HG03342 (cell line): ENCODE results near the gene FKBP6.
"Not testable (repeated sequence)": the region's sequence is repeated elsewhere in the genome, so short reads cannot be mapped to it uniquely, and the experiment has no call there.

Source experiments
- ATAC-seq: cut with Tn5 transposase; IDR thresholded peaks from one replicate; pipeline ENCODE4 v1.9.1; 2021; ENCODE audit warnings: mild to moderate bottlenecking, moderate library complexity; ENCODE audit not compliant: unreplicated experiment

The FKBP6 gene

DNA sequence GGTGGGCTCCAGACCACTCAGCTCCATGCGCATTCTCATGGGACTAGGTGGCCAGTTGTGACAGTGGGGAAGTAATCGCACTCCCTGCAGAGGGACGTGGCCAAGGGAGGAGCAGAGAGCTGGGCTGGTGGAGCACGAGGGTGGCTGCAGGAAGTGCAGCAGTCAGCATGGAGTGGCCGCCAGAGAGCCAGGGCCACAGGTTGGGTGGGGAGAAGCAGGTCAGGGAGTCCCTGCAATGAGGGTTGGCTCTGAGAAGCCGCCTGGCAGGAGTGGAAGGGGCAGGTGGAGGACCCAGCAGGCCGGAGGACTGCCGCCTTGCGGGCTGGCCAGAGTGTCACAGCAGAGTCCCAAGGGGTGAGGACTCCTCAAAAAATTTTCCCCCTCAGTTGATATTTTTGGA, 26.2 kb downstream of the FKBP6 start:
- ATAC-seq, result no peak

DNA sequence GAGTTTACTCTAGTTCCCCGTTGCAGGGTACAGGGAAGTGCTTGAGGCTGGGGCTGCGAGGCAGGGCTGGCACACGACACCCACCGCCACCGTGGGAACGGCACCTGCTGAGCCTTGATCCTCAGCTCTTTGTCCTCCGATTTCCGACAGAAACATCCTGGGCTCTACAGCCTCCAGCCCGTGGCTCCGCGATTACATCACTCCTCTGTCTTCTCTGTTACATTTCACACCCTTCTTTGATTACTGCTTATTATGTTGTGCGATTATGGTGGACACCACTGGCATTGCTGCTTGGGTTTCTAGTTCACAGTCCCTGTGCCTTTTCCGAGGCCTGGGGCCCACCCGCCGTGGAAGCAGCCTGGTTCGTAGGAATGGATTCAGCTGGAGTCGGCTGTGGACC, 26.9 kb downstream of the FKBP6 start:
- ATAC-seq, result no peak

DNA sequence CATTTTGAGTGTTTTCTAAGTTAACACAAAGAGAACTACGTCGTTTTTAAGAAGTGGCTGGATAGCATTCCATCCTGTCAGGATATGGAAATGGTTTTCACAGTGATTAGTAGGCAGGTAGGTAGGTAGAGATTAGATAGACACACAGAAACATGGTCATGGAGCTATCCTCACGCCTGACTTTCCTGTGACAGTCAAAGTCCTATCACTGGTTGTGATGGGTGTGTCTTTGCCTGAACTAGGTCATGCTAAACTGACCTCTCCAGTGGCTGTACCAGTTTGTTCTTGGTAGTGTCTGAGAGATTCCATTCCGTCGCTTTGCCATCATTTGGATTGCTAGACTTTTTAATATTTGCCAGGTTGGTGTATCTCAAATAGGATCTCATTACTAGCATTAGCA, 28.2 kb downstream of the FKBP6 start:
- ATAC-seq, result no peak

DNA sequence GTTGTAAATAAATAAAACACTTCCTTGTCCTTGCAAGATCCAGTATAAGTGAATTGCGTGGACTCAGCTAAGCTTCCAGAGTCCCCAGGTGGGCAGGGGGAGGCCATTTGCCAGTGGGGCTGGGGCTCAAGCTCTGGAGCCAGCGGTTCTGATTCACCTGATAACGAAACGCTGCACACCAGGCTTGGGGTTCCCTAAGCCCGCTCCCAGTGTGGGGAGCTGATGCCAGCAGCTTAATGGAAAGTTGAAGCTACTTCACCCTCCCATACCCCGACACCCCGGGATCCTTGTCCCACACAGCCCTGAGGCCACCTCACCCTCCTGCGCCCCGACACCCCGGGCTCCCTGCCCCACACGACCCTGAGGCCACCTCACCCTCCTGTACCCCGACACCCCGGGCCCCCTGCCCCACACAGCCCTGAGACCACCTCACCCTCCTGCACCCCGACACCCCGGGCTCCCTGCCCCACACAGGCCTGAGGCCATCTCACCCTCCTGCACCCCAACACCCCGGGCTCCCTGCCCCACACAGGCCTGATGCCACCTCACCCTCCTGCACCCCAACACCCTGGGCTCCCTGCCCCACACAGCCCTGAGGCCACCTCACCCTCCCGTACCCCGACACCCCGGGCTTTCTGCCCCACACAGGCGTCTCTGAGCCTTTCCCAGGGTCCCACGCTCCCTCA, 30.8 kb downstream of the FKBP6 start:
- no peak for ATAC-seq

DNA sequence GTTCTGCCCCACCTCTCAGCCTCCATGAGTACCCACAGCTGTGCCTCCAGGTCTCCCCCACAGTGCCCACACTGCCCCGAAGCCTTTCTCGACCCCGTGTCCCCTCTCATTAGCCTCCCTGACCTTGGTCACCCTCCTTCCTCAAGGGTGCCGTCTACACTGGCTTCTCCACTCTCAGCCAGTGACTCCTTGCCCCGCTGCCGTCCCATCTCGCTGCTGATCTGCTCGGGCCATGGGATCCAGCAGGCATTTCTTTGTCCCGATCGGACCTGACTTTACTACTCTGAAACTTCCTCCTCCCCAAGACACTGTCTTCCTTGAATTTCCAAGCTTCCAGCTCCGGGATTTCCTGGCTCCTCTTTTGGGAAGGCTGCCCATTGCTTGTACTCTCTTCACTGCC, 31.3 kb downstream of the FKBP6 start:
- ATAC-seq, result no peak

DNA sequence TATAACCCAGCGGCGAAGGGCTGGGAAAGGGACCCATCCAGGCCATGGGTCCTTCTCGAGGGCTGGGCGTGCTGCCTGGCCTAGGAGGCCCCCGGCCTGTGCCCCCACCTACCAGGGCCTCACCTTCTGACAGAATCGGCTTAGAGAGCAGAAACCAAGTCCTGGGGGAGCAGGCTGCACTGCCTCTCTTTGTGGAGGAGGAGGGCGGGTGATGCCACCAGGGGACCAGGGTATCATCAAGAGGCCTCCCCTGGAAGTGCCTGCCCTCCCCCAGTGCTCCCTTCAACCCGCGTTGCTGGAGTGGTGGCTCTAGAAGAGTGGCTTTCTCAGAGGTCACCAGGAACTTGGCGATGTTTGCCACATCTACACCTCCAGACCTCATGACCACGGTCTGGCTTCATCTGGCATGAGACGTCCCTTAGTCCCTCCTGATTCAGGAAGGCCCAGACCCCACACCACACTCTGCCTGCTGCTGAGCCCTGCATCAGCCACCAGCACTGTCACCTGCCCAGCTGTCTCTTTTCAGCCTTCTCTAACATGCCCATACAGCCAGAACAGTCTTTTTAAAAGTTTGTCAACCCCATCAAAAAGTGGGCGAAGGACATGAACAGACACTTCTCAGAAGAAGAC, 31.9 kb downstream of the FKBP6 start:
- ATAC-seq, result no peak

DNA sequence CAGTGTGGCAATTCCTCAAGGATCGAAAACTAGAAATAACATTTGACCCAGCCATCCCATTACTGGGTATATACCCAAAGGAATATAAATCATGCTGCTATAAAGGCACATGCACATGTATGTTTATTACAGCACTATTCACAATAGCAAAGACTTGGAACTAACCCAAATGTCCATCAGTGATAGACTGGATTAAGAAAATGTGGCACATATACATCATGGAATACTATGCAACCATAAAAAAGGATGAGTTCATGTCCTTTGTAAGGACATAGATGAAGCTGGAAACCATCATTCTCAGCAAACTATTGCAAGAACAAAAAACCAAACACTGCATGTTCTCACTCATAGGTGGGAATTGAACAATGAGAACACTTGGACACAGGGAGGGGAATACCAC, 32.6 kb downstream of the FKBP6 start:
- not testable (repeated sequence) for ATAC-seq

DNA sequence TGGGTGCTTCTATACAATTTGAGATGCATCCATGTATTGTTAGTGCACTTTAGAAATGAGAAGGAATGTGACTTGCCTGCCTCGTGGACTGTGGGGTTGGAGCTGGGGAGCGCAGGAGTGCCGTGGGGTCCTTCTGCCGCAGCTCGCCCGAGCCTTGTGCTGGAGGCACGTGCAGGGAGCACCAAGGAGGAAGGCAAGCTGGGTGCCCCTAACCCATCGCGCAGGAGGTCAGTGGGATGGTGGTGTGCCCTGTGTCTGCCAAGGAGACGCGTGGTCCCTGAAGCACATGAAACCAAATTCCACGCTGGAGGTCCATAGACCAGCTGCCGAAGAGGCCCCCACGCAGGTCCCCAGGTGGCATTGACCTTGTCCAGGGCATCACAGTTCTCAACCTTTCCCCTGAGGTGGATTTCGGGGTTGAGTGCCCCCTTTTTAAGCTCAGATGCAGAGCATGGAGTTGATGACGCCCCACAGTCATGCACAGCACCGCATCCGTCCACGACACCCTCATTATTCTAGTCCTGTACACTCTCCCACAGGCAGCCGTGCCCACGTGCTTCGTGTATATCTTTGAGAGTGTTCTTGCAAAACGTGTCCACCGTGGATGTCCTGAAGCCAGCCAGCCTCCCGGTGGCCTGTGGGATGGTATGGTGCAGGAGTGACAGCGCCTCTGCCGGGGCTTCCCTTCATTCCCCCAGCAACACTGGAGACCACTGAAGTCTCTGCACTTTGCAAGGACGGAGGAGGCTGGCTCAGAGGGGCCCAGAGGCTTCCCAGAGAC, 35.5 kb downstream of the FKBP6 start:
- ATAC-seq, result no peak

DNA sequence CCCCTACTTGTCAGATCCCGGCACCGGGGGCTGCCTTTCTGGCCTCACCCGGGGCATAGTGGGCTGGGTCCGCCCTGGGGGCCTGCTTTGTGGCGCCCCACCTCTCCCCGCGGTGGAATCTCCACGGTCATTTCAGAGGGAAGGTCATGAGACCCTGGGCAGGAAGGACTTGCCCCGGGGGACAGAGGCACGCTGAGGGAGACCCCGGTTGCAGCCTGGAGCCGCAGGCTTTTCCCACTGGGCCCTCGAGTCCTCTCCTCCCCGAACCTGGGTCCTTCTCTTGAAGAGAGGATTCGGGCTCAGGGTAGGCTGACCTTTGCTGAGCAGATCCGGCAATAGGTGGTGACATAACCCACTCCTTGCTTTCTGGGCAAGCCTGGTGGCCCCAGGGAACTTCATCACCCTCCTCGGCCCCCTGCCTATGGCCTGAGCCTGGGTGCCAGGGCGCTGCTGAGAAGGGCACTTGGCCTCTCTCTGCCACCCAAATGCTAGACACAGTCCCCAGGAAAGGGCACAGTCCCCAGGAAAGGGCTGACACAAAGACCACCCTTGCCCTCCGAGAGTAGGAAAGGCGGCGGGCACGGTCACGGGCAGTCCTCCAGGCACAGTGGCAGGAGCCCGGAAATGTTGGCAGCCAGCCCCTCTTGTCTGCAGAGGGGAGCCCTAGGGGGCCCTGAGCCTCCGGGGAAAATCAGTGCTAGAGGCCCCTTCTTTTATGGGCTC, 36.2 kb downstream of the FKBP6 start:
- ATAC-seq, result no peak

DNA sequence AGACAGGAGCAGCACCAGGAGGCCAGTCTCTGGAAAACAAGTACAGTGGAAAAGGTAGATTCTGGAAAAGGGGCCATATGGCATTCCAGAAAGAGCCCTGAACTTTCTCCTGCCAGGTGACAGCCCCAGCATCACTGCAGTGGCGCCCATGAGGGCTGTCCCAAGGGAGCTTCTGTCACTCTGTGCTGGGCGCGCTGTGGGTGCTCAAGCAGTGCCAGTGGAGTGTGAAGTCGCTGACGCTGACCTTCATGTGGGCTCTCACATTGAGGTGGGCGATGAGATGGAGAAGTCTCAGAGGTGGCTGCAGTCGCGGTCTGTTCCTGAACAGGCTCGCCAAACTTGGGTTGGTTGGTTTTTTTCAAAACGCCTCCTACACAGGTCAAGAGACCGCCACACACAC, 38.2 kb downstream of the FKBP6 start:
- no peak for ATAC-seq

DNA sequence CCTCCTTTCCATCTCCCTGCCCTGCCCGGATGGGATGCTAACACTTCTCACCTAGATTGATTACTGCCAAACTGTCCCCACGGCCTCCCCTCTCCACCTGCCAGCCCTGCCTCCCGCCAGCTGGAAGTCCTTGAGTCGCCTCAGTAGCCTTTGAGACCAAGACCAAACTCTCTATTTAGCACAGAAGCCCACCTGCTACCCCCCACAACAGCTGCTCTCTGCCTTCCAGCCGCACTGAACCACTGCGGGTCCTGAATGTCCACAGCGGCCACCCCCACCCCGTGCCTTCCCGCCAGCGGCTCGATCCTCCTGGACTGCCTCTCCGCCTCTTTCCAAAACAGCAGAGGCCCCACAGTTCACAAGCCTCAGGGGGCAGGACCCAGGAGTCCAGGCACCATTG, 39.0 kb downstream of the FKBP6 start:
- no peak for ATAC-seq

DNA sequence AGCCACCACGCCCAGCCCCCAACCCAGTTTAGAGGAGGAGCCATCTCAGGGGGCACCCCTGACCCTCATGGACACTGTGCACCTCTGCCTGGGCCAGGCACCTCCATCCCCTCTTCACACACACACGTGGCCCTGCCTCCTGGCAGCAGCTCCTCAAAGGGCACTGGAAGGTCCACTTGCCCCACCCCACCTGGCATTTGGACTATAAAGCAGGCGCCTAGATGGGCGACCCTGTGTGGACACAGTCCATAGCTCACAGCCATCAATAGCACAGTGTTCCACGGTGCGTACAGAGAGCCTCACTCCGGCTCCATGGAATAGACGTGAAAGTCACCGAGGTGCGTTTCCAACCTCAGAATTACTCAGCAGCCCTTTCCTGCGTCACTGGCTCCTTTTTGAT, 41.0 kb downstream of the FKBP6 start:
- ATAC-seq, result no peak

DNA sequence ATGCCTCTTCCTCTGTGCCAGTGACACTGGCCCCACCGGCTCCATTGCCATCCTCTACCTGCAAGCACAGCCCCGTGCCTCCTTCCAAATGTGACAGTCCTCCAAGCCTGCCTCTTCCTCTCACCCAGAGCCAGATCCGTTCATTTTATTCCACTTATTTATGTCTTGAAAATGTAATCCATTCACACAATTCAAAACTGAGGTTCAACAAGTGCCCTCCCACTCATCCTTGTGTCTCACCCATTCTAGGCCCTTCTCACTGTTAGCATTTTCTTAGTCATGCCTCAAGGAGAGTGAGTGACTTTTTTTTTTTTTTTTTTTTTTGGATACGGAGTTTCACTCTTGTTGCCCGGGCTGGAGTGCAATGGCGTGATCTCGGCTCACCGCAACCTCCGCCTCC, 41.7 kb downstream of the FKBP6 start:
- ATAC-seq, result no peak

DNA sequence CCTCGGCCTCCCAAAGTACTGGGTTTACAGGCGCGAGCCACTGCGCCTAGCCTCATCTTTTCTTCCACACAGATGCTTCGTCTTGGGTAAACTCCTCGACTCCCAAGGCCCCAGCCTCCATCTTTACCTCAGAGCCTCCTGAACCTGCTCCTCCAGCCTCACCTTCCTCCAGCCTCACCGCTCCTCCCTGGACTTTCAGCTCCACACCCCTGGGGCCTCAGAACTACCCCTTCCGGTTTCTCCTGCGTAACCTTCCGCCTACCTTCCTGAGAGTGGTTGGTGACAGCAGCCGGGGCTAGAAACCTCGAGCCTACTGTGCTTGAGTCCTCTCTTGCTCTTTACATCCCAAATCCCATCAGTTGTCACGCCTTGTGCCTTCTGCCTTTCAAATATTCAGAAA, 45.8 kb downstream of the FKBP6 start:
- no peak for ATAC-seq

DNA sequence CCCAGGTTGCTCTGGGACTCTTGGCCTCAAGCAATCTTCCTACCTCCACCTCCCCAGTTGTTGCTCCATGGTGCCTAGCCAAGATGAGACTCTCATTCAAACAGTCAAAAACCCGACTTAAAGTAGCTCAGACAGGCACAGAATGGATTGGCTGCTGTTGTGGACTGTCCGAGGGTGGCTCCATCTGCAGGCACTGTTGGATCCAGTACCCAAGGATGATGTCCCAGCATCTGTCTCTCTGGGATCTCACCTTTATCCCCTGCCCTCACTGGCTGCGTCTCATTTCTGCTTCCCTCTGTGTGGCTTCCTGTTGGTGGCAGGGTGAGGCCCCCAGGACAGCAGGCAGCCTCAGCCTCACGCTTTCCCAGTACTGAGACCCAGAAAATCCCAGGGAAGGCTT, 48.3 kb downstream of the FKBP6 start:
- ATAC-seq, result not testable (repeated sequence)

DNA sequence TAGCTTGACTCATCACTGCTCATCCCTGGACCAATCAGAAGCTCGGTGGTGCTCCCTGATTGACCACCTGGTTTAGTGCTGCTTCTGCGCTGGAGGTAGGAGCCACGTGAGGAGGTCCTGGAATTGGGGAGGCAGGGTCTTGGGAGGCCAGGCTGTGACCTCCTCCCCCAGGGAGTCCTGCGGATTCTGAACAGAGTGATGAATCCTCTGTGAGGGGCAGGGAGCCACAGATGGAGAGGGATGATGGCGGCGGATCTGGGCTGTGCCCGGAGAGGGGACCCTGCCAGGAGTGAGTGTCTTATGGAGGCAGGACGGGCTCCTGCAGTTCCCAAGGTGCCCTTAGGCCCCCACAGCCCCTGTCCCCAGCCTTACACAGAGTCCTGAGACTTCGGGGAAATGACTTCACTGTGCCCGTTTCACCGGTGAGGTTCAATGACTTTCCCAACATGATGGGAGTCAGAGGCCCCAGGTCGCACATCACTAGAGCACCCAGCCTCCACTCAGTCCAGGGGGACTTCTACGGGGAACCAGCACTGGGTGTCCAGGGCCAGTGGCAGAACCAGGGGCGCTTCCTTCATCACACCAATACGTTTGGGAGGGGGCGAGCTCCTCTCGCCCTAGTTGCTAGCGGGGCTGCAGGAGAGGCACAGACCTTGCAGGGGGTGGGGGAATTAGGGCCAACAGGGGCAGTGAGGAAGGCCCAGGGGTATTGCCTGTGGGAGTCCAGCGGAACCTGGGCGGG, 48.9 kb downstream of the FKBP6 start:
- no peak for ATAC-seq

DNA sequence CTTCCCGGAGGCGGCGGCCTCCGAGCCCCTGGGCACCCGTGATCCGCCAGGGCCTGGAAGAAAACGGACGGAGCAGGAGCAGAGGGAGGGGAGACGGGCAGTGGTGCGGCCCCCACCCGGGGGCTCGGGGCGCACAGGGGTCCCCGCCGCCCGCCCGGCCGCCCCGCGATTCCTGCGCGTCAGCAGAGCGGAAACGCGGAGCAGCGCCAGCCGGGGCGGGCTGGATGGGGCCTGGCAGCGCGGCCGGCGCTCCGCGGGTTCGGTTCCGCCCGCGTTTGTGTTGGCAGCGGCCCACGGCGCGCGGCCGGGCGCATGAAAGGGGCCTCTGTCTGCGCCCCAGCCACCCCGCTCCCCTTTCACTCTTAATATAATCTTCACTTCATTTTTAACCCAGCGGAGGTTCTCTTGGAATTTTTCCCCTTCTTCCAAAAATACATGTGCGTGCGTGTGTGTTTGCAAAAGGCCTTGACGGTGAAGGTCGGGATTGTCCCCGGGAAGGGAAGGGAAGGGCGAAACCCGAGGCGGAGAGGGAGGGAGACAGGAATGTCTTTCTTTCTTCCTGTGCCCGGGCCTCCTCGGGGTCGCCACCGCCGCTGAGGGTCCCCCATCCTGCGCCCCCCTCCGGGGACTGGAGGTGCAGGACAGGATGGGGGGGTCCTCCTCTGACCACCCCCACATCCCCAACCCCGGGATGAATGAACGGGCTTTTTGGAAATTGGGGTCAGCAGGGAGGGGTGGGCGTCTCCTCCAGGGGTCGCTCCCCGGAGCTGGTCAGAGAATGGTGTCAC, 49.6 kb downstream of the FKBP6 start:
- ATAC-seq, result not testable (repeated sequence)

DNA sequence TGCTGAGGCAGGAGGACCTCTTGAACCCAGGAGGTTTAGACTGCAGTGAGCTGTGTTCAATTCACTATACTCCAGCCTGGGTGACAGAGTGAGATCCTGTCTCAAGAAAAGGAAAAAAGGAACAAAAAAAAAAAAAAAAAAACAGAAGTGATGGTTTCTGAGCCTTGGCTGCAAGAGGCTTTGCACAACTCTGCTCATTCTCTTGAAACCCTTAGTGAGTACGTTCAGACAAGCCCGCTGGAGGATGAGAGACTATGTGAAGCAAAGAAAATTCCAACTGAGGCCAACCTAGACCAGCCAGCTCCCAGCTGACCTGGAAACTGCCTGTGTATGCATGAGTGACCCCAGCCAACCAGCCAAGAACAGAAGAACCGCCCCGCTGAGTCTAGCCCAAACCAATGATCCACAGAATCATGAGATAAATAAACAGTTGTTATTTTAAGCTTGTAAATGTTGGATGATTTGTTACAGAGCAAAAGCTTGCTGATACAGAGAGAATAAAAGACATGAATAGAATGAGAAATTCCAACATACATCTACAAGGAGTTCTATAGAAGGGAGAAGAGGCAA, 55.1 kb downstream of the FKBP6 start:
- ATAC-seq, result no peak

DNA sequence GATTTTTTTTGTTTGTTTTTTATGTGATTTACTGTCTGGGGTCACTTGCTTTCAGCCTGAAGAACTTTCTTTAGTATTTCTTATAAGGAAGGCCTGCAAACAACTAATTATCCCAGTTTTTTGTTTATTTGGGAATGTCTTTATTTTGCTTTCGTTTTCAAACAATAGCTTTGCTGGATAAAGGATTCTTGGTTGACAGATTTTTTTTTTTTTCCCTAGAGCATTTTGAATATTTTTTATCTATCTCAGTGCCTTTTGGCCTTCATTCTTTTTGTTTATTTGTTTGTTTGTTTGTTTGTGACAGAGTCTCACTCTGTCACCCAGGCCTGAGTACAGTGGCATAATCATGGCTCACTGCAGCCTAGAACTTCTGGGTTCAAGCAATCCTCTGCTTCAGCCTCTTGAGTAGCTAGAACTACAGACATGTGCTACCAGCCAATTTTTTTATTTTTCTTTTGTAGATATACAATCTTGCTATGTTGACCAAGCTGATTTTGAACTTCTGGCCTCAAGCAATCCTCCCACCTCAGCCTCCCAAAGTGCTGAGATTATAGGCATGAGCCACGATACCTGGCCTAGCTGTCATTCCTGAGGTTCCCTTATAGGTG, 59.4 kb downstream of the FKBP6 start:
- no peak for ATAC-seq
